ENCODE measurements around the gene IFI16.

The IFI16 gene

DNA sequence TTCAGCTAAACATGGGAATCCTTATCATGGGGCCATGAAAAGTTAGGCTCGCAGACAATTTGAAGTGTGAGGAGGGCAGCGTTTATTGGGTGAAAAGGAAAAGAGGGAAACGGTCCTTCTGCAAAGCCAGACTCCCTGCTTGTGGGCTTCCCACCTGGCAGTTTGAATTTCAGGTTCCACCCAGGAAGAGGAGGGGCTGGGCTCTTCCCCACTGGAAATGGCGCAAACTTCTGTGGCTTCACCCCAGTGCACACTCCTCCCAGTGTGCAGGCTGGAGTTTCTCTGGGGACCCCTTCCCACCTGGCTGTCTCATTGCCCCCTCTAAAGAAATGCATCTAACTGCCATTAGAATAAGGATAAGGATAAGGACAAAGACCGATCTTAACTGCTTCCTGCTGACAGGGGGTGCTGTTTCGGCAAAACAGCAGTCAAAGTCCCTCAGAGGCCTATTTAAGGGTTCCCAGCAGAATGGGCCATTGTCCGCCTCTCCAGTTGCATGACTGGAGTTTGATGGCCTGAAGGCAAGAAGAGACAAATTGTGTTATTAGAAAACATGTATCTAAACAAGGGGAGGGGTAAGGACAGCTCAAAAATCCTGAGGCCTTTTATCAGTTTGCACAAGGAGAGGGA, 46.5 kb downstream of the IFI16 start:
- Histone ChIP-seq H3K9me3 (ENCODE audit: control insufficient read depth, insufficient read depth, low read depth, low read length) (no peaks in the 10 kb centered on the region), H3K4me1 (ENCODE audit: control insufficient read depth, insufficient read depth, low read length) (no peaks in the 10 kb centered on the region), H3K27ac (ENCODE audit: extremely low read depth, low read depth, low read length) (no peak overlapping the region), H3K4me3 (ENCODE audit: low read depth, low read length) (no peak overlapping the region), H3K36me3 (ENCODE audit: control insufficient read depth in 2 of 2, insufficient read depth in 1 of 2, low read length in 2 of 2) (peaks cover 0 to 51% of the 10 kb centered on the region in 2 experiments; a peak in 2 of 3 replicates)
- CTCF ChIA-PET = interaction anchor here (0.6 to 1.3 kb wide), 2 partner anchors 16 to 502 kb away, joined by 3 read pairs; partner anchors contain the start of gene OR6Y1
- POLR2A ChIA-PET = no interaction called here
- TF ChIP-seq ZFP37 (tag by site-specific recombination; IDR thresholded peaks at IDR 0.05) (no peak), ZSCAN30 (tag by site-specific recombination; IDR thresholded peaks at IDR 0.05) (no peak), ZNF366 (tag by site-specific recombination; conservative IDR thresholded peaks at IDR 0.05) (no peak), ZNF768 (tag by site-specific recombination; IDR thresholded peaks at IDR 0.05) (no peak), SP3 (tag by site-specific recombination; IDR thresholded peaks at IDR 0.05) (no peak), ZNF404 (tag by site-specific recombination; IDR thresholded peaks at IDR 0.05) (no peak), ZBTB8A (tag by site-specific recombination; IDR thresholded peaks at IDR 0.05) (no peak), ZBTB20 (tag by site-specific recombination; IDR thresholded peaks at IDR 0.05) (no peak), HOXC10 (CRISPR knock-in tag; IDR thresholded peaks at IDR 0.05) (no peak), ZNF335 (tag by site-specific recombination; conservative IDR thresholded peaks at IDR 0.05) (no peak), ZNF354C (tag by site-specific recombination; IDR thresholded peaks at IDR 0.05; ENCODE audit: borderline replicate concordance, low read depth) (no peak)

DNA sequence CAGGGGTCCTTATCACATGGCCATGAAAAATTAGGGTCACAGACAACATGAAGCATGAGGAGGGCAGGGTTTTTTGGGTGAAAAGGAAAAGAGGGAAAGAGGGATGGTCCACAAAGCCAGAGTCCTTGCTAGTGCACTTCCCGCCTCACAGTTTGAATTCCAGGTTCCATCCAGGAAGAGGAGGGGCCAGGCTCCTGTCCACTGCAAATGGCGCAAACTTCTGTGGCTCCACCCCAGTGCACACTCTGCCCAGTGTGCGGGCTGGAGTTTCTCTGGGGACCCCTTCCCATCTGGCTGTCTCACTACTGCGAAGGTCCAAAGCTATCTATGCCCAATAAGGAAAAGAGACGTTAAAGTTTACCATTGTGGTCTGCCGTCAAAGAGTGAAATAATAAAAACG, 49.0 kb downstream of the IFI16 start:
- no peak overlapping the region for H3K27ac ChIP-seq (ENCODE audit: extremely low read depth, low read depth, low read length)
- no peaks in the 10 kb centered on the region for H3K4me1 ChIP-seq (ENCODE audit: control insufficient read depth, insufficient read depth, low read length)
- no peak overlapping the region for H3K4me3 ChIP-seq (ENCODE audit: low read depth, low read length)
- H3K36me3 ChIP-seq (ENCODE audit: control insufficient read depth in 2 of 2, insufficient read depth in 1 of 2, low read length in 2 of 2) = peaks cover 0 to 25% of the 10 kb centered on the region in 2 experiments; a peak in 2 of 3 replicates
- POLR2A ChIA-PET = no interaction called here
- H3K9me3 ChIP-seq (ENCODE audit: control insufficient read depth, insufficient read depth, low read depth, low read length) = no peaks in the 10 kb centered on the region
- CTCF ChIA-PET = interaction anchor here (3.3 kb wide), 1 partner anchor 13 kb away, joined by 16 read pairs; no protein-coding TSS in a partner anchor
- TF ChIP-seq MEIS1 (CRISPR knock-in tag; IDR thresholded peaks at IDR 0.05; ENCODE audit: borderline replicate concordance) (no peak), ZNF366 (tag by site-specific recombination; conservative IDR thresholded peaks at IDR 0.05) (no peak), ZNF335 (tag by site-specific recombination; conservative IDR thresholded peaks at IDR 0.05) (no peak), KLF7 (tag by site-specific recombination; IDR thresholded peaks at IDR 0.05; ENCODE audit: borderline replicate concordance) (no peak), ZNF548 (tag by site-specific recombination; IDR thresholded peaks at IDR 0.05) (no peak), ZNF658 (tag by site-specific recombination; IDR thresholded peaks at IDR 0.05) (no peak), ZNF558 (tag by site-specific recombination; IDR thresholded peaks at IDR 0.05) (no peak), KLF10 (tag by site-specific recombination; IDR thresholded peaks at IDR 0.05) (no peak), ZNF112 (tag by site-specific recombination; IDR thresholded peaks at IDR 0.05) (no peak), ZNF433 (tag by site-specific recombination; IDR thresholded peaks at IDR 0.05; ENCODE audit: low read depth) (no peak), ZBTB17 (tag by site-specific recombination; IDR thresholded peaks at IDR 0.05) (no peak), ZSCAN23 (tag by site-specific recombination; IDR thresholded peaks at IDR 0.05) (no peak)
- TF ChIP-seq, protein P1, sequence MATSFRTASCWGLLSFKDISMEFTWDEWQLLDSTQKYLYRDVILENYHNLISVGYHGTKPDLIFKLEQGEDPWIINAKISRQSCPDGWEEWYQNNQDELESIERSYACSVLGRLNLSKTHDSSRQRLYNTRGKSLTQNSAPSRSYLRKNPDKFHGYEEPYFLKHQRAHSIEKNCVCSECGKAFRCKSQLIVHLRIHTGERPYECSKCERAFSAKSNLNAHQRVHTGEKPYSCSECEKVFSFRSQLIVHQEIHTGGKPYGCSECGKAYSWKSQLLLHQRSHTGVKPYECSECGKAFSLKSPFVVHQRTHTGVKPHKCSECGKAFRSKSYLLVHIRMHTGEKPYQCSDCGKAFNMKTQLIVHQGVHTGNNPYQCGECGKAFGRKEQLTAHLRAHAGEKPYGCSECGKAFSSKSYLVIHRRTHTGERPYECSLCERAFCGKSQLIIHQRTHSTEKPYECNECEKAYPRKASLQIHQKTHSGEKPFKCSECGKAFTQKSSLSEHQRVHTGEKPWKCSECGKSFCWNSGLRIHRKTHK (tag by site-specific recombination; IDR thresholded peaks at IDR 0.05) = no peak
- TF ChIP-seq, protein P2, sequence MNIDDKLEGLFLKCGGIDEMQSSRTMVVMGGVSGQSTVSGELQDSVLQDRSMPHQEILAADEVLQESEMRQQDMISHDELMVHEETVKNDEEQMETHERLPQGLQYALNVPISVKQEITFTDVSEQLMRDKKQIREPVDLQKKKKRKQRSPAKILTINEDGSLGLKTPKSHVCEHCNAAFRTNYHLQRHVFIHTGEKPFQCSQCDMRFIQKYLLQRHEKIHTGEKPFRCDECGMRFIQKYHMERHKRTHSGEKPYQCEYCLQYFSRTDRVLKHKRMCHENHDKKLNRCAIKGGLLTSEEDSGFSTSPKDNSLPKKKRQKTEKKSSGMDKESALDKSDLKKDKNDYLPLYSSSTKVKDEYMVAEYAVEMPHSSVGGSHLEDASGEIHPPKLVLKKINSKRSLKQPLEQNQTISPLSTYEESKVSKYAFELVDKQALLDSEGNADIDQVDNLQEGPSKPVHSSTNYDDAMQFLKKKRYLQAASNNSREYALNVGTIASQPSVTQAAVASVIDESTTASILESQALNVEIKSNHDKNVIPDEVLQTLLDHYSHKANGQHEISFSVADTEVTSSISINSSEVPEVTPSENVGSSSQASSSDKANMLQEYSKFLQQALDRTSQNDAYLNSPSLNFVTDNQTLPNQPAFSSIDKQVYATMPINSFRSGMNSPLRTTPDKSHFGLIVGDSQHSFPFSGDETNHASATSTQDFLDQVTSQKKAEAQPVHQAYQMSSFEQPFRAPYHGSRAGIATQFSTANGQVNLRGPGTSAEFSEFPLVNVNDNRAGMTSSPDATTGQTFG (tag by site-specific recombination; IDR thresholded peaks at IDR 0.05; ENCODE audit: borderline replicate concordance) = no peak

Data from HEK293 (cell line).